Astrocyte (in vitro differentiated cells and primary cell): ENCODE measurements around the gene DISP3.

Experiments used
- CTCF ChIP-seq: IDR thresholded peaks from 2 replicates; pipeline ENCODE4 v1.5.1; 2011; ENCODE audit warnings: low read depth, mild to moderate bottlenecking, inconsistent platforms, low read length, moderate library complexity; ENCODE audit not compliant: insufficient read depth
- EZH2 ChIP-seq: IDR thresholded peaks from 2 replicates; pipeline ENCODE4 v1.6.1; 2012; ENCODE audit warnings: mild to moderate bottlenecking, low read length, inconsistent platforms; ENCODE audit not compliant: insufficient read depth

- no peak for TF ChIP-seq CTCF
- no peak for TF ChIP-seq EZH2
Measured at GRCh38 chr1:11520531-11521233, 41.7 kb downstream of the DISP3 start.
